HG02759 (cell line): ENCODE measurements around the gene SULT1C4.

ENCODE experiments used
- ATAC-seq: cut with Tn5 transposase; IDR thresholded peaks from one replicate; pipeline ENCODE4 v1.9.1; 2021; ENCODE audit warnings: mild to moderate bottlenecking, moderate library complexity; ENCODE audit not compliant: unreplicated experiment

The SULT1C4 gene

DNA sequence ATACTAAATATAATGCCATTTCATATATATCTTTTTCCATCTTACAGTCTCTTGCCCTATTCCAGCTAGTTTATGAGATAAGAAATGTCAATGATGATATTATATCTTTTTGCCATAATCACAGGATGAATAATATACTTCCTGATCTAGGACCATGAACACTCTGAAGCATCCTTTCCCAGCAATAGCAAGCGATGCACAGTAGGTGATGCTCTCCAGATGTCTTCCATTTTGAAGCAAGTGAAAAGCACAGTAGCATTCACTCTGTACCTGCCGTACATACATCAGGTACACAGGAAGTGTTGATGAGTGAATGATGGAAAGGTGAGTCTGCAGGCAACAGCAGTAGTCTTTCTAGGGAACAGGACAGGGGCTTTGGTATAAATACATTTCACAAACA lies 8.6 kb upstream of the SULT1C4 start:
- ATAC-seq = no peak

GRCh38 chr2:108370080-108370479 lies 7.7 kb upstream of the SULT1C4 start:
- ATAC-seq = no peak

DNA sequence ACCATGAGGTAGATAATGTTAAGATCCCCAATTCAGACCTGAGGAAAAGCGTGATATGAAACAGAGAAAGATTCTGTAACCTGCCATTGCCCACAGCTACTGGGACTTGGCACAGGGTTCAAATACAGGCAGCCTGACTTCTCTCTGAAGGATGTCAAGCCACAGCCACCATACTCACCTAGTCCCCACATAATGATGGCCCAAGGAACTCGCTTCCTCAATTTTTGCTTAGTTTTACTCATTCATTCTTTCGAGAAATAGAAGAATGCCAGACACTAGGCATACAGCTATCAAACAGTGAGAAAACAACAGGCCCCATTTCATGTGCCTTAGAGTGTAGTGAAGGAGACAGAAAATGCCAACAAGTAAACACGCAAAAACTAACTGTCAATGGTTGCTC lies 980 bp upstream of the SULT1C4 start:
- no peak for ATAC-seq

GRCh38 chr2:108377401-108377800 lies 353 bp upstream of the SULT1C4 start:
- no peak for ATAC-seq

- ATAC-seq = no peak
Measured at GRCh38 chr2:108378851-108379250, 1.1 kb downstream of the SULT1C4 start.

DNA sequence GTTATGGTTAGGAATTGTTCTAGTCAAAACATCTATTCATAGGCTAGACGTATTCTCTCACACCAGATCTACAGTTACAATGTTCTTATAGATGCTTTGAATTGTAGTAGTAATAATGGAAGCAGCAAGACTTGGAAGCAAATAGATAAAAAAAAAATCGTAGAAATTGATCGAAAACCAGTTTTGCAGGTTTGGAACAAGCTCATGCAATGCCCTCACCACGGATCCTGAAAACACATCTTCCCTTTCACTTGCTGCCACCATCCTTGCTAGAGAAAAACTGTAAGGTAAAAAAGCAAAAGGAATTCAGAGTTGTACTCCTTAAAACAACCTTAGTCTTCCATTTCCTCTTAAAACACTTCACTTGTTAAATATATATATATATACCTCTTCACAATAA lies 4.4 kb downstream of the SULT1C4 start:
- no peak for ATAC-seq

DNA sequence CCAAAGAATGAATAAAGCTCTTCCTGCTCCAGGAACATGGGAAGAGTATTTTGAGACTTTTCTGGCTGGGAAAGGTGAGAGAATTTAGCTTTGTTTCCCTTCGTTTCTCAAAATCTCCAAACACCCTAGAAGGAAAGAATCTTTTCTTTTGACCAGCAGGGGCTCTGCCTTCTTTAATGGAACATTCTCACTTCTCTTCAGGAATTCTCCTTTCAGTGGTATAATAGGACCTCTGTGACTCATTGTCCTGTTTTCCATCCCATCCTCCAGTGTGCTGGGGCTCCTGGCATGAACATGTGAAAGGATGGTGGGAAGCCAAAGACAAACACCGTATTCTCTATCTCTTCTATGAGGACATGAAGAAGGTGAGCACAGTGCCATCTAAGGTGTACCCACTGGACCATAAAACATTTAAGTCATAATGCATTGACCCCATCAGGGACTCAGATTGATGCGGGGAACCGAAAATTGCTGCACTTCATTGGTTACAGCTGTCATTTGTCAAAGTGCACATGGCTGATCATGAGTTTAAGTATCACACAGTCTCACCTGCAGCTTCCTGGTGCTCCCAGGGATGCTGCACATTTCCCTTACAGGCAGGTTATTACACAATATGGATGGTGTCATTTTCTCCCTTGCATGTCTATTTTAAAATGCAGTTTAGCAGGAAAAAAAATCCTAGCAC lies 5.5 kb downstream of the SULT1C4 start:
- ATAC-seq = peak; percentile 46

GRCh38 chr2:108384662-108385393 lies 7.1 kb downstream of the SULT1C4 start:
- no peak for ATAC-seq

- ATAC-seq = peak; percentile 88
Measured at GRCh38 chr2:108385411-108386071, 7.8 kb downstream of the SULT1C4 start.

DNA sequence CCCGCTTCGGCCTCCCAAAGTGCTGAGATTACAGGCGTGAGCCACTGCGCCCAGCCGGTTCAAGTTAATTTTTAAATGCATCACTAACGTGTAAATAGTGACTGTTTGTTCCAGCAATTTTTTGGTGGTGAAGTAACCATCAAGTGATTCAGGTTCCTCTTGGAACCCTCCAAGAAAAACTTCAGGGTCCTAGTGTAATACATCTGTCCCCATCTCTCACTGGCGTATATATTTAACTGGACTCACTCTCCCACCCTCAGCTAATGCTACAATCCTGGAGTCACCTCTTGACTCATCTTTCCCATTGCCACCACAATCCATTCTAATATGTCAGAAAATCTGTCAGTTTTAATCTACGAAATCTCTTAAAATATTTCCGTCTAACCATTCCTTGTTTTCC lies 10.3 kb downstream of the SULT1C4 start:
- no peak for ATAC-seq

- ATAC-seq = no peak
Measured at GRCh38 chr2:108390340-108390739, 12.6 kb downstream of the SULT1C4 start.

DNA sequence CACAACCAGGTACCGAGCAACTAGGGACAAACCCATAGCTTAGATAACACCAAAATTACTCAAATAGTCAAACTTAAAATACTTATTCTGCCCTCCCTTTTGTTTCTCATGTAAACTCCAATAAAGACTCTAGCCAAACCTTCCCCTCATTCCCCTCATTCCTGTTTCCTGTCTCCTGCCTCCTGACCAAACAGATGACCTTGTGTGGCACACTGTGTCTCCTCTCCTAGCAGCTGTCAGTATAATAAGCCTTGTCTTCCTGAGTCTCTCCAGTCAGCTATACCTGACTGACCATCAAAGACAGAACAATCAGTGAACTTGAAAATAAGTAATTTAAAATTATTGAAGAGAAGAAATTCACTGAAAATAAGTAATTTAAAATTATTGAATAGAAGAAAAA lies 14.3 kb downstream of the SULT1C4 start:
- ATAC-seq = no peak

DNA sequence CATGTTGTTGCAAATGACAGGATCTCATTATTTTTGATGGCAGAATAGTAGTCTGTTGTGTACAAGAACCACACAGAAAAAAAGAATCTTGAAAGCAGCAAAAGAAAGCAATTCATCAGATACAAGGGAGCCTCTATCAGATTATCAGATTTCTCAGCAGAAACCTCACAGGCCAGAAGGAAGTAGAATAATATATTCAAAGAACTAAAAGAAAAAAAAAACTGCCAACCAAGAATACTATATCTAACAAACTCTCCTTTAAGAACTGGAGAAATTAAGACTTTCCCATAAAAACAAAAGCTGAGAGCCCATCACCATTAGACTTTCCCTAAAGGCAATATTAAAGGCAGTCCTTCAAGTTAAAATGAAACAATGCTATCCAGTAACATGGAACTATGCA lies 15.4 kb downstream of the SULT1C4 start:
- ATAC-seq = no peak

DNA sequence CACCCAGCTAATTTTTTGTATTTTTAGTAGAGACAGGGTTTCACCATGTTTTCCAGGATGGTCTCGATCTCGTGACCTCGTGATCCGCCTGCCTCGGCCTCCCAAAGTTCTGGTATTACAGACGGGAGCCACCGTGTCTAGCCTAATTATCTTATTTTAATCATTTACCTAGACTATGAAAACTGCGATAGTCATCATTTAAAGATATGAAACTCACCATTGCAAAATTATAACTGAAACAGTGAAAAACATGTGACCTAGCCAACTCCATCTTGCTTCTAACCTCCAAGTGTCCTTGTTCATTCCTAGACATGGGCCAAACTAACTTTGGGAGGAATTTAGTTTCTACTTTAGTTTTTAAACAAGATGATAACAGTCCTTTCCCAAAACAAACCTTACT lies 17.4 kb downstream of the SULT1C4 start:
- ATAC-seq = no peak

DNA sequence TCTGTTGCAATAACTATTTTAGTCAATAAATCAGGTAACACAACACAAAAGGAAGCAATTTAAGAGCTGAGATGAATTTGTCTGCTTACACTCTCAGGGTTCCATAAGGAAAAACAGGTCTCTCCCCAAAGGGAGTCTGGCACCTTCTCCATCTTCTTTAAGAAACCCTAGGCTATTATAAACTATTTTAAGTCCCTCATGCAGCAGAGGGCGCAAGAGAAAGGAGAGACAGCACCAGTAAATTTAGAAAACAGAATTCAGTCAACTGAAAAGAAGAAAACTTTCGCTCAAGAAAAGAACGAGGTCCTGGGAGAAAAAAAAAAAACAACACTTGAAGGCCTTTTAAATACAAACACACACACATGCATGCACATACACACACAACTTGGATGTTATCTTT lies 19.1 kb downstream of the SULT1C4 start:
- no peak for ATAC-seq

- ATAC-seq = no peak
Measured at GRCh38 chr2:108399479-108399878, 21.7 kb downstream of the SULT1C4 start.

- no peak for ATAC-seq
Measured at GRCh38 chr2:108401800-108402199, 24.0 kb downstream of the SULT1C4 start.

DNA sequence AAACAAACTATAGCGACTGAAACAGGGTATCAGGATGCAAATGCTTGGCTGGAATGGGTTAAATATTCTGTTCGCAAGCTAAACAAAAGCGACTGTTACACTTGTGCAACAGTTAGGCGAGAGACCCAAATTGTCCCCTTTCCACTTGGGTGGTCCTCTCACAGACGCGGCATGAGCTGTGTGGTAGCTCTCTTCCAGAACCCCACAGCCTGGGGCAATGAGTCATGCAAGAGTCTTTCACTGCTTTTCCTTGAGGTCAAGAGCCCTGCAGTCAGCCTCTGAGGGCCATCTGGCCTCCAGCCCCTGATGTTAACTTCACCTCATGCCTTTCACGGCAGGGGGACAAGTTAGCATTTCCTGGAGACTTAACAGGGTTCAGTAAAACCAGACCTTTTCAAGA lies 25.7 kb downstream of the SULT1C4 start:
- no peak for ATAC-seq

- no peak for ATAC-seq
Measured at GRCh38 chr2:108404784-108405397, 27.1 kb downstream of the SULT1C4 start.

- no peak for ATAC-seq
Measured at GRCh38 chr2:108407864-108408729, 30.3 kb downstream of the SULT1C4 start.

GRCh38 chr2:108409768-108410167 lies 32.0 kb downstream of the SULT1C4 start:
- ATAC-seq = no peak
